Activated CD4-positive, alpha-beta T cell treated with anti-CD3 and anti-CD28 coated beads, Interleukin-2, amount 50 U/mL, for 1 hour (primary cell): ENCODE measurements around the gene JSRP1.

Experiments
- DNase-seq: peaks from one replicate; pipeline ENCODE4 v3.0.0-alpha.2; 2020

Gene JSRP1

GRCh38 chr19:2231621-2232221 is 24.5 kb downstream of the JSRP1 start:
- DNase-seq: no peak

GRCh38 chr19:2230807-2231533 is 25.2 kb downstream of the JSRP1 start:
- DNase-seq: no peak

- no peak for DNase-seq
Observed at GRCh38 chr19:2230033-2230531, 26.1 kb downstream of the JSRP1 start.

GRCh38 chr19:2229103-2230032 is 26.8 kb downstream of the JSRP1 start:
- no peak for DNase-seq

GRCh38 chr19:2228157-2229030 is 27.8 kb downstream of the JSRP1 start:
- DNase-seq: no peak

- DNase-seq: no peak
Observed at GRCh38 chr19:2227415-2228156, 28.6 kb downstream of the JSRP1 start.

GRCh38 chr19:2226840-2227360 is 29.3 kb downstream of the JSRP1 start:
- no peak for DNase-seq

- DNase-seq: no peak
Observed at GRCh38 chr19:2226051-2226839, 30.0 kb downstream of the JSRP1 start.

GRCh38 chr19:2225415-2226050 is 30.7 kb downstream of the JSRP1 start:
- no peak for DNase-seq

GRCh38 chr19:2224754-2225349 is 31.4 kb downstream of the JSRP1 start:
- no peak for DNase-seq

- no peak for DNase-seq
Observed at GRCh38 chr19:2223959-2224358, 32.3 kb downstream of the JSRP1 start.

- no peak for DNase-seq
Observed at GRCh38 chr19:2223391-2223790, 32.8 kb downstream of the JSRP1 start.

- no peak for DNase-seq
Observed at GRCh38 chr19:2221918-2222317, 34.3 kb downstream of the JSRP1 start.

- DNase-seq: no peak
Observed at GRCh38 chr19:2221250-2221831, 34.9 kb downstream of the JSRP1 start.

GRCh38 chr19:2219726-2220125 is 36.5 kb downstream of the JSRP1 start:
- DNase-seq: no peak

- no peak for DNase-seq
Observed at GRCh38 chr19:2217591-2217990, 38.6 kb downstream of the JSRP1 start.

GRCh38 chr19:2216361-2217225 is 39.6 kb downstream of the JSRP1 start:
- DNase-seq: no peak

- DNase-seq: peak; percentile 47
Observed at GRCh38 chr19:2215281-2215751, 40.9 kb downstream of the JSRP1 start.
